GM23338 (cell line): ENCODE data around the gene PRAC2. TPM values are rescaled to one million over a fixed set of nuclear protein-coding genes. Genes with fewer than 3 reads are reported as not detected.

ENCODE experiments used
- ATAC-seq: fragments of 200-7000 bp; cut with Tn5 transposase; 3 replicates; pipeline ENCODE4 v1.9.1; 2020
- DNase-seq: peaks from one replicate; pipeline ENCODE4 v3.0.0-alpha.2; 2015; ENCODE audit warnings: low spot score
- H2AFZ ChIP-seq: fragments of 200-600 bp; sonication (generic); 2 replicates; pipeline ENCODE4 v1.8.0; 2016; ENCODE audit warnings: antibody characterized with exemption, mild to moderate bottlenecking, moderate library complexity
- H3F3A ChIP-seq: fragments of 200-600 bp; sonication (generic); replicated peaks from 2 replicates; pipeline ENCODE4 v1.8.0; 2017; ENCODE audit warnings: antibody characterized with exemption, mixed run types, low read depth
- H3K27ac ChIP-seq: fragments of 200-600 bp; sonication (generic); 2 replicates; pipeline ENCODE4 v1.6.1; 2016; ENCODE audit warnings: low read depth
- H3K27me3 ChIP-seq: fragments of 200-600 bp; sonication (generic); 2 replicates; pipeline ENCODE4 v1.8.0; 2016; ENCODE audit warnings: mild to moderate bottlenecking, mixed run types, moderate library complexity; ENCODE audit not compliant: insufficient read depth
- H3K36me3 ChIP-seq: fragments of 200-600 bp; sonication (generic); 2 replicates; pipeline ENCODE4 v1.8.0; 2016; ENCODE audit warnings: mild to moderate bottlenecking; ENCODE audit not compliant: insufficient read depth
- H3K4me1 ChIP-seq: fragments of 200-600 bp; sonication (generic); 2 replicates; pipeline ENCODE4 v1.8.0; 2016; ENCODE audit warnings: mild to moderate bottlenecking, moderate library complexity; ENCODE audit not compliant: insufficient read depth
- H3K4me2 ChIP-seq: fragments of 200-600 bp; sonication (generic); 2 replicates; pipeline ENCODE4 v1.7.1; 2017; ENCODE audit warnings: mixed run types
- H3K4me3 ChIP-seq: fragments of 200-600 bp; sonication (generic); 2 replicates; pipeline ENCODE4 v1.6.1; 2016; ENCODE audit warnings: mixed run types
- H3K79me2 ChIP-seq: fragments of 200-600 bp; sonication (generic); replicated peaks from 2 replicates; pipeline ENCODE4 v1.8.0; 2017; ENCODE audit warnings: mild to moderate bottlenecking; ENCODE audit not compliant: insufficient read depth
- H3K9me2 ChIP-seq: fragments of 200-600 bp; sonication (generic); 2 replicates; pipeline ENCODE4 v1.8.0; 2017; ENCODE audit not compliant: insufficient read depth
- H4K20me1 ChIP-seq: fragments of 200-600 bp; sonication (generic); replicated peaks from 2 replicates; pipeline ENCODE4 v1.8.0; 2017; ENCODE audit warnings: mild to moderate bottlenecking; ENCODE audit not compliant: insufficient read depth
- H3K27ac Mint-ChIP-seq: 2 replicates; pipeline ENCODE4 v1.8.0; 2020; ENCODE audit warnings: inconsistent platforms, mild to moderate bottlenecking, moderate library complexity, mixed read lengths
- H3K27me3 Mint-ChIP-seq: 3 replicates; pipeline ENCODE4 v1.8.0; 2022; ENCODE audit warnings: low read depth, mild to moderate bottlenecking, moderate library complexity, mixed read lengths, inconsistent platforms; ENCODE audit not compliant: insufficient read depth, poor library complexity
- H3K36me3 Mint-ChIP-seq: 3 replicates; pipeline ENCODE4 v1.8.0; 2021; ENCODE audit warnings: low read depth, mild to moderate bottlenecking, inconsistent platforms, moderate library complexity, mixed read lengths
- H3K4me1 Mint-ChIP-seq: 3 replicates; pipeline ENCODE4 v1.8.0; 2020; ENCODE audit warnings: mild to moderate bottlenecking, inconsistent platforms, mixed read lengths
- H3K4me3 Mint-ChIP-seq: 3 replicates; pipeline ENCODE4 v1.8.0; 2021; ENCODE audit warnings: moderate library complexity, mild to moderate bottlenecking, inconsistent platforms, mixed read lengths
- H3K9me3 Mint-ChIP-seq: 3 replicates; pipeline ENCODE4 v1.8.0; 2020; ENCODE audit warnings: moderate library complexity, mild to moderate bottlenecking, inconsistent platforms, mixed read lengths
- EZH2 ChIP-seq: fragments of 200-600 bp; sonication (generic); IDR thresholded peaks from one replicate; pipeline ENCODE4 v1.8.0; 2017; ENCODE audit warnings: antibody characterized with exemption, mild to moderate bottlenecking, low read depth; ENCODE audit not compliant: unreplicated experiment
- NANOG ChIP-seq: IDR thresholded peaks from 2 replicates; pipeline ENCODE4 v1.6.1; 2016; ENCODE audit warnings: antibody characterized with exemption, borderline replicate concordance
- ZNF331 ChIP-seq: fragments of 250-450 bp; sonication (Bioruptor Pico); IDR thresholded peaks from 2 replicates; pipeline ENCODE4 v1.5.0; 2020; ENCODE audit warnings: low read depth, mild to moderate bottlenecking, moderate library complexity
- polyA plus RNA-seq: library from polyadenylated mRNA; unstranded; fragments of >200 nt; fragmentation: Nextera tagmentation; extraction: Ambion mirVana; gene quantifications from 2 replicates; pipeline ENCODE4 v1.2.1, GENCODE V29; 2016
- total RNA-seq: library from RNA; depleted of rRNA; stranded (reverse); fragments of >200 nt; shearing (Covaris generic); gene quantifications from 2 replicates; pipeline ENCODE4 v1.2.3, GENCODE V29; 2014
- TF ChIP-seq, protein P1 (sequence below): fragments of 250-450 bp; sonication (Bioruptor Pico); IDR thresholded peaks from 2 replicates; pipeline ENCODE4 v1.5.0; 2020; ENCODE audit warnings: mild to moderate bottlenecking, moderate library complexity
- TF ChIP-seq, protein P2 (sequence below): IDR thresholded peaks from one replicate; pipeline ENCODE4 v1.6.1; 2018; ENCODE audit warnings: antibody characterized with exemption; ENCODE audit not compliant: unreplicated experiment

Gene PRAC2
- total and polyA plus RNA-seq, 2 experiments from 2014 or later = not detected

DNA sequence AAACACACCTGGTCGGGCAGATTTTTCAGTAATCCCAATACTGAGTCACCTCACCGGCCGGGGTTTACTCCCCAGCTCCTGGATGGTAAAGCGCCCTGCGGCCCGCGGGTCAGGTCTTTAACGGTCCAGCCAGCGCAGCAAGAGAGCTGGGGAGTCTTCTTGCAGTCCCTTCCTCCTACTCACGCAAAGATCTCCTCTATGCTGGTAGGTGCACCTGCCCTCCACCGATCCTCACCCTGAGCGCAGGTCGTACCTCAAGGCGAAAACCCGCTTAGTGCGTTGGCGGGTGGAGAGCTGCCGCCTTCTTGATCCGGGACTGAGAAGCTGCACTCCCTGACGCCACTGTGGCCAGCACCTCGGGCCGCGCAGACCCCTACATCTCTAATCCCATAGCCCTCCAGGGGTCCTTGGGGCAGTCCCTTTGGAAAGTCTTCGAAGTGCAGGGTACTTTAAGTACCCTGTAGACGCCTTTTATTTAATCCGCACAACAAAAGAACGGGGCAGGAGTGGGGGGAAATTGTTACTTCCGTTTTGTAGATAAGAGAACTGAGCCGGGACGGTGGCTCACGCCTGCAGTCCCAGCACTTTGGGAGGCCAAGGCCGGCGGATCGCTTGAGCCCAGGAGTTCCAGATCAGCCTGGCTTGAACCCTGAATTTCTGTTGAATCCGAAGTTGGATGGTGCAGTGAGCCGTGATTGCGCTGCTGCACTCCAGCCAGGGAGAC is 16.0 kb downstream of the PRAC2 start:
- peaks cover 10% of the 10 kb centered on the region for H3F3A ChIP-seq
- Mint-ChIP-seq H3K4me3 (no peak overlapping the region), H3K4me1 (peaks cover 5% of the 10 kb centered on the region; the same call in 2 of the 3 replicates), H3K27ac (no peak overlapping the region), H3K27me3 (peaks cover 100% of the 10 kb centered on the region), H3K9me3 (peaks cover 3% of the 10 kb centered on the region; the same call in 1 of the 3 replicates), H3K36me3 (no peaks in the 10 kb centered on the region)
- peak; percentile 30; the same call in 1 of the 2 replicates for TF ChIP-seq NANOG
- TF ChIP-seq, protein P1, sequence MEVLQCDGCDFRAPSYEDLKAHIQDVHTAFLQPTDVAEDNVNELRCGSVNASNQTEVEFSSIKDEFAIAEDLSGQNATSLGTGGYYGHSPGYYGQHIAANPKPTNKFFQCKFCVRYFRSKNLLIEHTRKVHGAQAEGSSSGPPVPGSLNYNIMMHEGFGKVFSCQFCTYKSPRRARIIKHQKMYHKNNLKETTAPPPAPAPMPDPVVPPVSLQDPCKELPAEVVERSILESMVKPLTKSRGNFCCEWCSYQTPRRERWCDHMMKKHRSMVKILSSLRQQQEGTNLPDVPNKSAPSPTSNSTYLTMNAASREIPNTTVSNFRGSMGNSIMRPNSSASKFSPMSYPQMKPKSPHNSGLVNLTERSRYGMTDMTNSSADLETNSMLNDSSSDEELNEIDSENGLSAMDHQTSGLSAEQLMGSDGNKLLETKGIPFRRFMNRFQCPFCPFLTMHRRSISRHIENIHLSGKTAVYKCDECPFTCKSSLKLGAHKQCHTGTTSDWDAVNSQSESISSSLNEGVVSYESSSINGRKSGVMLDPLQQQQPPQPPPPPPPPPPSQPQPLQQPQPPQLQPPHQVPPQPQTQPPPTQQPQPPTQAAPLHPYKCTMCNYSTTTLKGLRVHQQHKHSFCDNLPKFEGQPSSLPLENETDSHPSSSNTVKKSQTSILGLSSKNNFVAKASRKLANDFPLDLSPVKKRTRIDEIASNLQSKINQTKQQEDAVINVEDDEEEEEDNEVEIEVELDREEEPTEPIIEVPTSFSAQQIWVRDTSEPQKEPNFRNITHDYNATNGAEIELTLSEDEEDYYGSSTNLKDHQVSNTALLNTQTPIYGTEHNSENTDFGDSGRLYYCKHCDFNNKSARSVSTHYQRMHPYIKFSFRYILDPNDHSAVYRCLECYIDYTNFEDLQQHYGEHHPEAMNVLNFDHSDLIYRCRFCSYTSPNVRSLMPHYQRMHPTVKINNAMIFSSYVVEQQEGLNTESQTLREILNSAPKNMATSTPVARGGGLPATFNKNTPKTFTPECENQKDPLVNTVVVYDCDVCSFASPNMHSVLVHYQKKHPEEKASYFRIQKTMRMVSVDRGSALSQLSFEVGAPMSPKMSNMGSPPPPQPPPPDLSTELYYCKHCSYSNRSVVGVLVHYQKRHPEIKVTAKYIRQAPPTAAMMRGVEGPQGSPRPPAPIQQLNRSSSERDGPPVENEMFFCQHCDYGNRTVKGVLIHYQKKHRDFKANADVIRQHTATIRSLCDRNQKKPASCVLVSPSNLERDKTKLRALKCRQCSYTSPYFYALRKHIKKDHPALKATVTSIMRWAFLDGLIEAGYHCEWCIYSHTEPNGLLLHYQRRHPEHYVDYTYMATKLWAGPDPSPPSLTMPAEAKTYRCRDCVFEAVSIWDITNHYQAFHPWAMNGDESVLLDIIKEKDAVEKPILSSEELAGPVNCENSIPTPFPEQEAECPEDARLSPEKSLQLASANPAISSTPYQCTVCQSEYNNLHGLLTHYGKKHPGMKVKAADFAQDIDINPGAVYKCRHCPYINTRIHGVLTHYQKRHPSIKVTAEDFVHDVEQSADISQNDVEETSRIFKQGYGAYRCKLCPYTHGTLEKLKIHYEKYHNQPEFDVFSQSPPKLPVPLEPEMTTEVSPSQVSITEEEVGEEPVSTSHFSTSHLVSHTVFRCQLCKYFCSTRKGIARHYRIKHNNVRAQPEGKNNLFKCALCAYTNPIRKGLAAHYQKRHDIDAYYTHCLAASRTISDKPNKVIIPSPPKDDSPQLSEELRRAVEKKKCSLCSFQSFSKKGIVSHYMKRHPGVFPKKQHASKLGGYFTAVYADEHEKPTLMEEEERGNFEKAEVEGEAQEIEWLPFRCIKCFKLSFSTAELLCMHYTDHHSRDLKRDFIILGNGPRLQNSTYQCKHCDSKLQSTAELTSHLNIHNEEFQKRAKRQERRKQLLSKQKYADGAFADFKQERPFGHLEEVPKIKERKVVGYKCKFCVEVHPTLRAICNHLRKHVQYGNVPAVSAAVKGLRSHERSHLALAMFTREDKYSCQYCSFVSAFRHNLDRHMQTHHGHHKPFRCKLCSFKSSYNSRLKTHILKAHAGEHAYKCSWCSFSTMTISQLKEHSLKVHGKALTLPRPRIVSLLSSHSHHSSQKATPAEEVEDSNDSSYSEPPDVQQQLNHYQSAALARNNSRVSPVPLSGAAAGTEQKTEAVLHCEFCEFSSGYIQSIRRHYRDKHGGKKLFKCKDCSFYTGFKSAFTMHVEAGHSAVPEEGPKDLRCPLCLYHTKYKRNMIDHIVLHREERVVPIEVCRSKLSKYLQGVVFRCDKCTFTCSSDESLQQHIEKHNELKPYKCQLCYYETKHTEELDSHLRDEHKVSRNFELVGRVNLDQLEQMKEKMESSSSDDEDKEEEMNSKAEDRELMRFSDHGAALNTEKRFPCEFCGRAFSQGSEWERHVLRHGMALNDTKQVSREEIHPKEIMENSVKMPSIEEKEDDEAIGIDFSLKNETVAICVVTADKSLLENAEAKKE (CRISPR knock-in tag) = no peak
- peak; percentile 98 for TF ChIP-seq EZH2
- DNase-seq = peak; percentile 69
- no peaks in the 10 kb centered on the region for H3K36me3 ChIP-seq
- H3K27me3 ChIP-seq = peaks cover 100% of the 10 kb centered on the region
- peak overlapping the region; percentile 55; the same call in 1 of the 2 replicates for H3K4me2 ChIP-seq
- no peak overlapping the region for H3K4me3 ChIP-seq
- peaks cover 9% of the 10 kb centered on the region; the same call in 1 of the 2 replicates for H3K4me1 ChIP-seq
- H4K20me1 ChIP-seq = peaks cover 55% of the 10 kb centered on the region
- H3K79me2 ChIP-seq = no peaks in the 10 kb centered on the region
- H3K9me2 ChIP-seq = no peaks in the 10 kb centered on the region
- no peak overlapping the region for H2AFZ ChIP-seq
- peak; percentile 71 for ATAC-seq
- H3K27ac ChIP-seq = no peak overlapping the region

DNA sequence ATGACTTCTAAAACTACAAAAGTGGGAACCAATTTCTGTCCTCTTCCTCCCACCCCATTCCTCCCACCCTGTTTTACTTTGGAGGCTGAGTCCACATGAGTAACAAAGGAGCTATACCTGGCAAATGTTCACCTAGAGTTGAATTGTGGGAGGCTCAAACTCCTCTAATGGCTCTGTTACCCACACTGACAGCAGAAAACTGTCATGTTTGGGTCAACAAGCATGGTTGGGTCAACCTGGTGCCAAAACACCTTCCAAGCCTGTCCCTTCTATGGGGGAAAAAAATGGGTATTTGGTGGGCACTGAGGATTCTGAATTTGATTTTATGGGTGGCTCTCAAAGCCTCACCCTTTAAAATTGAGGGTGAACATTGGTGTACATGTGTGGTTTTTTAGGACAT is 17.6 kb downstream of the PRAC2 start:
- ATAC-seq = no peak
- peaks cover 46% of the 10 kb centered on the region for H4K20me1 ChIP-seq
- H3K9me2 ChIP-seq = no peaks in the 10 kb centered on the region
- Mint-ChIP-seq H3K27me3 (peaks cover 99% of the 10 kb centered on the region), H3K9me3 (peaks cover 3% of the 10 kb centered on the region; the same call in 1 of the 3 replicates), H3K36me3 (no peaks in the 10 kb centered on the region), H3K4me3 (no peak overlapping the region), H3K27ac (no peak overlapping the region), H3K4me1 (peaks cover 8% of the 10 kb centered on the region)
- peaks cover 11% of the 10 kb centered on the region; the same call in 1 of the 2 replicates for H3F3A ChIP-seq
- no peak overlapping the region for H2AFZ ChIP-seq
- no peak for DNase-seq
- H3K36me3 ChIP-seq = no peaks in the 10 kb centered on the region; the same call in 1 of the 2 replicates
- H3K79me2 ChIP-seq = no peaks in the 10 kb centered on the region
- no peak overlapping the region for H3K27ac ChIP-seq
- H3K4me2 ChIP-seq = no peak overlapping the region
- peaks cover 9% of the 10 kb centered on the region; the same call in 1 of the 2 replicates for H3K4me1 ChIP-seq
- H3K27me3 ChIP-seq = peaks cover 100% of the 10 kb centered on the region
- no peak overlapping the region for H3K4me3 ChIP-seq
- no peak for TF ChIP-seq EZH2
- TF ChIP-seq ZNF331 = no peak
- TF ChIP-seq, protein P2, sequence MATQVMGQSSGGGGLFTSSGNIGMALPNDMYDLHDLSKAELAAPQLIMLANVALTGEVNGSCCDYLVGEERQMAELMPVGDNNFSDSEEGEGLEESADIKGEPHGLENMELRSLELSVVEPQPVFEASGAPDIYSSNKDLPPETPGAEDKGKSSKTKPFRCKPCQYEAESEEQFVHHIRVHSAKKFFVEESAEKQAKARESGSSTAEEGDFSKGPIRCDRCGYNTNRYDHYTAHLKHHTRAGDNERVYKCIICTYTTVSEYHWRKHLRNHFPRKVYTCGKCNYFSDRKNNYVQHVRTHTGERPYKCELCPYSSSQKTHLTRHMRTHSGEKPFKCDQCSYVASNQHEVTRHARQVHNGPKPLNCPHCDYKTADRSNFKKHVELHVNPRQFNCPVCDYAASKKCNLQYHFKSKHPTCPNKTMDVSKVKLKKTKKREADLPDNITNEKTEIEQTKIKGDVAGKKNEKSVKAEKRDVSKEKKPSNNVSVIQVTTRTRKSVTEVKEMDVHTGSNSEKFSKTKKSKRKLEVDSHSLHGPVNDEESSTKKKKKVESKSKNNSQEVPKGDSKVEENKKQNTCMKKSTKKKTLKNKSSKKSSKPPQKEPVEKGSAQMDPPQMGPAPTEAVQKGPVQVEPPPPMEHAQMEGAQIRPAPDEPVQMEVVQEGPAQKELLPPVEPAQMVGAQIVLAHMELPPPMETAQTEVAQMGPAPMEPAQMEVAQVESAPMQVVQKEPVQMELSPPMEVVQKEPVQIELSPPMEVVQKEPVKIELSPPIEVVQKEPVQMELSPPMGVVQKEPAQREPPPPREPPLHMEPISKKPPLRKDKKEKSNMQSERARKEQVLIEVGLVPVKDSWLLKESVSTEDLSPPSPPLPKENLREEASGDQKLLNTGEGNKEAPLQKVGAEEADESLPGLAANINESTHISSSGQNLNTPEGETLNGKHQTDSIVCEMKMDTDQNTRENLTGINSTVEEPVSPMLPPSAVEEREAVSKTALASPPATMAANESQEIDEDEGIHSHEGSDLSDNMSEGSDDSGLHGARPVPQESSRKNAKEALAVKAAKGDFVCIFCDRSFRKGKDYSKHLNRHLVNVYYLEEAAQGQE = no peak
